ENCODE measurements around the gene GYS1.
"Not testable (repeated sequence)": the region's sequence is repeated elsewhere in the genome, so short reads cannot be mapped to it uniquely, and the experiment has no call there.

GYS1 gene

DNA sequence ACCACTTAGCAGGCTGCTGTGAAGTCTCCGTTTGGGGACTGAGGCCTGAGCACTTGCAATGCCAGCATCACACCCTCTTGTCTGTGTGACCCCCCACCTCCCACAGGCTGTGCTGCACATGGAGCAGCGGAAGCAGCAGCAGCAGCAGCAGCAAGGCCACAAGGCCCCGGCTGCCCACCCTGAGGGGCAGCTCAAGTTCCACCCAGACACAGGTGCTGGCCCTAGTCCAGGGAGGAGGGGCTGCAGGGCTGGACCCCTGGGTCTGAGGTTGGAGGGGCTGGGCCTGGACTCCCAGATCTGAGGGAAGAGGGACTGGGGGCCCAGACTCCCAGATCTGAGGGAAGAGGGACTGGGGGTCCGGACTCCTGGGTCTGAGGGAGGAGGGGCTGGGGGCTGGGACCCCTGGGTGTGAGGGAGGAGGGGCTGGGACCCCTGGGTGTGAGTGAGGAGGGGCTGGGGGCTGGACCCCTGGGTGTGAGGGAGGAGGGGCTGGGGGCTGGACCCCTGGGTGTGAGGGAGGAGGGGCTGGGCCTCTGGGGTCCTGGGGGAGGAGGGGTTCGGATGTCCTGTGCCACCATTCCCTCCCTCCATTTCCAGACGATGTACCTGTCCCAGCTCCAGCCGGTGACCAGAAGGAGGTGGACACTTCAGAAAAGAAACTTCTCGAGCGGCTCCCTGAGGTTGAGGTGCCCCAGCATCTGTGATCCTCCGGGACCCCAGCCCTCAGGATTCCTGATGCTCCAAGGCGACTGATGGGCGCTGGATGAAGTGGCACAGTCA is 71.2 kb downstream of the GYS1 start:
- in situ Hi-C loops (cut with HindIII; ENCODE audit: low sequenced_read_pairs): no loop called here
- no peak for DNase-seq (ENCODE audit: low read depth)
- no peak for TF ChIP-seq CTCF (IDR thresholded peaks at IDR 0.05; ENCODE audit: low read depth, low read length, missing control alignments)
- no peak overlapping the region for H3K4me3 ChIP-seq (ENCODE audit: low read depth, low read length)

DNA sequence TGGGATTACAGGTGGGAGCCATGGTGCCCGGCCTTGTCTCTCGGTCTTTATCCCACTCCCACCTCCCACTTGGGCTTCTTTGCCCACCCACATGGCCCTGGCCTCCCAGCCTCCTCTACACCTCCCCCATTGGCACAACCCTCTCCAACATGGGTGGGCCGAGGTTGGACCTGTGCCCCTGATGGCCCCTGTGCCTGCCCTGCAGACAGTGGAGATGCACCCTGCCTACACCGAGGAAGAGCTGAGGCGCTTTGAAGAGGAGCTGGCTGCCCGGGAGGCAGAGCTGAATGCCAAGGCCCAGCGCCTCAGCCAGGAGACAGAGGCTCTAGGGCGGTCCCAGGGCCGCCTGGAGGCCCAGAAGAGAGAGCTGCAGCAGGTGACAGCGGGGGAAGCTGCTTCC is 72.2 kb downstream of the GYS1 start:
- in situ Hi-C loops (cut with HindIII; ENCODE audit: low sequenced_read_pairs): no loop called here
- no peak for TF ChIP-seq CTCF (IDR thresholded peaks at IDR 0.05; ENCODE audit: low read depth, low read length, missing control alignments)

DNA sequence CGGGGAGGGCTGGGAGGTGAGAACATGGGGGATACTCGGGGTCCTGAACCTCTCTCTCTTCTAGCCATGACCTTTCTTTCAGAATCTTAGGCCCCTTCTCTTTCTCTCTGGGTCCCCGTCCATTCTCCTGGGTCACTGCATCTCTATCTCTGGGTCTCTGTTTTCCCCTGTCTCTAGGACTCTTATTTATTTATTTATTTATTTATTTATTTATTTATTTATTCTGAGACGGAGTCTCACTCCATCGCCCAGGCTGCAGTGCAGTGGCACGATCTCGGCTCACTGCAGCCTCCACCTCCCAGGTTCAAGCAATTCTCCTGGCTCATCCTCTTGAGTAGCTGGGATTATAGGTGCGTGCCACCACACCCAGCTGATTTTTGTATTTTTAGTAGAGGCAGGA is 73.8 kb downstream of the GYS1 start:
- DNase-seq (ENCODE audit: low read depth); H3K4me3 ChIP-seq (ENCODE audit: low read depth, low read length); in situ Hi-C loops (cut with HindIII; ENCODE audit: low sequenced_read_pairs): not testable (repeated sequence)

More for the DNA sequence above, 72.2 kb downstream of the GYS1 start:
- DNase-seq (ENCODE audit: low read depth): no peak
- H3K4me3 ChIP-seq (ENCODE audit: low read depth, low read length): no peak overlapping the region

DNA sequence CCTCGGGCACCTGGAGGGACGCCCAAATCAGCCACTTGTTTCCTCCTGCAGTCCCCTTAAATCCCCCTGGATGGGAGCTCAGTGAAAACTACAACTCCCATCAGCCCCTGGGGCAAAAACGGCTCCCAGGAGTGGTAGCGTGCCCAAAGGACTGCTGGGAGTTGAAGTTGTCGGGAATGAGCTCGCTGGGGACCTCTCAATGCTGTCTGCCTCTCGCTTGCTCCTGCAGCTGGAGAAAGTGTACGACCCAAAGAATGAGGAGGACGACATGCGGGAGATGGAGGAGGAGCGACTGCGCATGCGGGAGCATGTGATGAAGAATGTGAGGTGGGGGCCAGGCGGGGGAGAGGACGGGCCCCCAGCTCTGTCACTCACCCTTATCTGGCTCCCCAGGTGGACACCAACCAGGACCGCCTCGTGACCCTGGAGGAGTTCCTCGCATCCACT is 74.3 kb downstream of the GYS1 start:
- DNase-seq (ENCODE audit: low read depth): no peak
- H3K4me3 ChIP-seq (ENCODE audit: low read depth, low read length): no peak overlapping the region
- no peak for TF ChIP-seq CTCF (IDR thresholded peaks at IDR 0.05; ENCODE audit: low read depth, low read length, missing control alignments)
- in situ Hi-C loops (cut with HindIII; ENCODE audit: low sequenced_read_pairs): no loop called here
